Endodermal cell (in vitro differentiated cells): ENCODE data around the gene ZNF816. TPM values are rescaled to one million over a fixed set of nuclear protein-coding genes. Genes with fewer than 3 reads are reported as not detected.

ENCODE experiments used
- DNase-seq: peaks from one replicate; pipeline ENCODE4 v3.0.0-alpha.2; 2017
- H3K27ac ChIP-seq: 2 replicates; pipeline ENCODE4 v1.5.1; 2013; ENCODE audit warnings: mild to moderate bottlenecking, low read depth, low read length, moderate library complexity
- H3K27me3 ChIP-seq: 2 replicates; pipeline ENCODE4 v1.6.1; 2013; ENCODE audit warnings: mild to moderate bottlenecking, low read length, moderate library complexity; ENCODE audit not compliant: insufficient read depth, control insufficient read depth, poor library complexity, severe bottlenecking
- H3K36me3 ChIP-seq: 2 replicates; pipeline ENCODE4 v1.7.0; 2013; ENCODE audit warnings: mild to moderate bottlenecking, low read length, moderate library complexity; ENCODE audit not compliant: control insufficient read depth, insufficient read depth
- H3K4me1 ChIP-seq: one replicate; pipeline ENCODE4 v1.7.0; 2013; ENCODE audit warnings: low read length; ENCODE audit not compliant: control insufficient read depth, insufficient read depth
- H3K4me3 ChIP-seq: 2 replicates; pipeline ENCODE4 v1.5.1; 2013; ENCODE audit warnings: mild to moderate bottlenecking, low read length, moderate library complexity
- H3K9ac ChIP-seq: 2 replicates; pipeline ENCODE4 v1.6.1; 2013; ENCODE audit warnings: mild to moderate bottlenecking, low read length, moderate library complexity; ENCODE audit not compliant: poor library complexity, severe bottlenecking; ENCODE audit errors: extremely low read depth
- H3K9me3 ChIP-seq: 2 replicates; pipeline ENCODE4 v1.6.1; 2013; ENCODE audit warnings: mild to moderate bottlenecking, low read length, moderate library complexity; ENCODE audit not compliant: control insufficient read depth
- H3K27ac Mint-ChIP-seq: 2 replicates; pipeline ENCODE4 v1.8.0; 2020; ENCODE audit warnings: mixed read lengths
- H3K27me3 Mint-ChIP-seq: 2 replicates; pipeline ENCODE4 v1.8.0; 2021; ENCODE audit warnings: mild to moderate bottlenecking, mixed read lengths; ENCODE audit not compliant: insufficient read depth
- H3K36me3 Mint-ChIP-seq: 2 replicates; pipeline ENCODE4 v1.8.0; 2020; ENCODE audit warnings: low read depth, mixed read lengths
- H3K4me1 Mint-ChIP-seq: 2 replicates; pipeline ENCODE4 v1.8.0; 2020; ENCODE audit warnings: mixed read lengths
- H3K4me3 Mint-ChIP-seq: 2 replicates; pipeline ENCODE4 v1.8.0; 2020; ENCODE audit warnings: mild to moderate bottlenecking, moderate library complexity, mixed read lengths
- H3K9me3 Mint-ChIP-seq: 2 replicates; pipeline ENCODE4 v1.8.0; 2020; ENCODE audit warnings: mild to moderate bottlenecking, mixed read lengths
- CTCF ChIP-seq: fragments of 200-600 bp; sonication (generic); conservative IDR thresholded peaks from 2 replicates; pipeline ENCODE4 v1.5.0; 2021; ENCODE audit warnings: antibody characterized with exemption, mild to moderate bottlenecking
- WGBS, 2 experiments: methylation state at CpG; one replicate each; pipeline versions ENCODE4 v1.1.5 to v1.1.7; 2013; ENCODE audit warnings: missing lambda C conversion rate in 2 of 2, mixed read lengths in 1 of 2; ENCODE audit not compliant: insufficient coverage in 1 of 2, insufficient read length in 1 of 2; 5-methylcytosine and 5-hydroxymethylcytosine counted together
- total RNA-seq, 2 donors: library from RNA; stranded (reverse); fragmentation: NEBNext Ultra II Directional in 1 of 2; extraction: Animal tissue kit (Norgen Biotek cat#: 25700) in 1 of 2; gene quantifications; 2 replicates in 1 of 2; 3 replicates in 1 of 2; pipeline ENCODE4 v1.2.1, GENCODE V29; 2021

ZNF816 gene
- total RNA-seq, 2 donors from 2014 or later, result 20.7 to 24.8 TPM

GRCh38 chr19:52923778-52924593 lies 38.7 kb downstream of the ZNF816 start:
- no peak for TF ChIP-seq CTCF
- WGBS, 2 experiments, result 82 to 83% methylated on average over 7 to 17 of the region's 18 CpGs
- peaks cover 33% of the 10 kb centered on the region for H3K36me3 ChIP-seq
- peaks cover 5% of the 10 kb centered on the region for H3K9me3 Mint-ChIP-seq
- no peak overlapping the region for H3K9ac ChIP-seq
- no peaks in the 10 kb centered on the region for H3K4me1 ChIP-seq
- no peak overlapping the region for H3K27ac Mint-ChIP-seq
- H3K4me1 Mint-ChIP-seq, result peaks cover 17% of the 10 kb centered on the region
- H3K4me3 ChIP-seq, result peak overlapping the region; percentile 71
- H3K27me3 ChIP-seq, result no peaks in the 10 kb centered on the region
- peaks cover 45% of the 10 kb centered on the region for H3K36me3 Mint-ChIP-seq
- H3K4me3 Mint-ChIP-seq, result peak overlapping the region; percentile 92
- H3K9me3 ChIP-seq, result peaks cover 15% of the 10 kb centered on the region
- H3K27me3 Mint-ChIP-seq, result no peaks in the 10 kb centered on the region
- no peak overlapping the region for H3K27ac ChIP-seq
- DNase-seq, result peak; percentile 65

GRCh38 chr19:52922841-52923777 lies 39.6 kb downstream of the ZNF816 start, which contains the start of gene ZNF888:
TSS of gene ZNF888 (minus strand) at chr19:52923428. CDS start at chr19:52917873, 5,555 bp downstream.
- H3K27ac ChIP-seq, result no peak within 1 kb of the TSS
- peaks cover 29% of the 10 kb centered on the region for H3K36me3 ChIP-seq
- WGBS, 2 experiments, result 3 to 12% methylated on average over 18 to 52 of the region's 55 CpGs
- no peak for TF ChIP-seq CTCF
- H3K9me3 ChIP-seq, result peaks cover 6% of the 10 kb centered on the region
- H3K27ac Mint-ChIP-seq, result peak within 1 kb of the TSS; percentile 97
- H3K9me3 Mint-ChIP-seq, result peaks cover 5% of the 10 kb centered on the region
- no peaks in the 10 kb centered on the region for H3K4me1 ChIP-seq
- peak within 1 kb of the TSS; percentile 98 for H3K4me3 ChIP-seq
- peak within 1 kb of the TSS; percentile 92 for H3K4me3 Mint-ChIP-seq
- H3K27me3 ChIP-seq, result no peaks in the 10 kb centered on the region
- H3K36me3 Mint-ChIP-seq, result peaks cover 40% of the 10 kb centered on the region
- no peaks in the 10 kb centered on the region for H3K27me3 Mint-ChIP-seq
- peaks cover 17% of the 10 kb centered on the region for H3K4me1 Mint-ChIP-seq
- peak; percentile 99 for DNase-seq
- peak within 1 kb of the TSS; percentile 86 for H3K9ac ChIP-seq

- Histone ChIP-seq H3K4me3 (no peak overlapping the region), H3K4me1 (no peaks in the 10 kb centered on the region), H3K9ac (no peak overlapping the region), H3K27me3 (no peaks in the 10 kb centered on the region), H3K27ac (no peak overlapping the region), H3K9me3 (no peaks in the 10 kb centered on the region), H3K36me3 (peaks cover 53% of the 10 kb centered on the region)
- peaks cover 10% of the 10 kb centered on the region for H3K4me1 Mint-ChIP-seq
- peaks cover 5% of the 10 kb centered on the region for H3K9me3 Mint-ChIP-seq
- no peak for TF ChIP-seq CTCF
- WGBS, 2 experiments, result 94% methylated on average over 5 of the region's 5 CpGs; no CpG with 5 or more reads in 1 of the 2 experiments
- no peak for DNase-seq
- H3K4me3 Mint-ChIP-seq, result no peak overlapping the region
- H3K27me3 Mint-ChIP-seq, result no peaks in the 10 kb centered on the region
- no peak overlapping the region for H3K27ac Mint-ChIP-seq
- H3K36me3 Mint-ChIP-seq, result peaks cover 59% of the 10 kb centered on the region
Observed at GRCh38 chr19:52917531-52917930, 45.1 kb downstream of the ZNF816 start.
